Hepatic stellate cell (primary cell): ENCODE measurements around the gene ATP6V0D1.
"Not testable (repeated sequence)": the region's sequence is repeated elsewhere in the genome, so short reads cannot be mapped to it uniquely, and the experiment has no call there.

Experiments used
- DNase-seq: peaks from one replicate; pipeline ENCODE4 v3.0.0; 2011; ENCODE audit warnings: low spot score

ATP6V0D1 gene

GRCh38 chr16:67480833-67481560 is at the start of gene ATP6V0D1:
TSS of gene ATP6V0D1 (minus strand) at chr16:67481157. CDS start at chr16:67481086, 71 bp downstream.
- peak; percentile 99 for DNase-seq

- DNase-seq: peak; percentile 95
Observed at GRCh38 chr16:67530013-67530939, 49.3 kb upstream of the ATP6V0D1 start.

- DNase-seq: no peak
Observed at GRCh38 chr16:67529582-67530012, 48.6 kb upstream of the ATP6V0D1 start.

GRCh38 chr16:67528870-67529581 is 48.1 kb upstream of the ATP6V0D1 start:
- DNase-seq: peak; percentile 66

- DNase-seq: peak; percentile 78
Observed at GRCh38 chr16:67528222-67528869, 47.4 kb upstream of the ATP6V0D1 start, which contains the start of gene RIPOR1. TSS of gene RIPOR1 (plus strand) at chr16:67528829. CDS start at chr16:67538447, 9,618 bp downstream.

GRCh38 chr16:67526149-67526791 is 45.3 kb upstream of the ATP6V0D1 start:
- no peak for DNase-seq

- DNase-seq: peak; percentile 57
Observed at GRCh38 chr16:67525176-67525860, 44.4 kb upstream of the ATP6V0D1 start.

GRCh38 chr16:67521095-67521804 is 40.3 kb upstream of the ATP6V0D1 start:
- peak; percentile 96 for DNase-seq

- no peak for DNase-seq
Observed at GRCh38 chr16:67519242-67519641, 38.3 kb upstream of the ATP6V0D1 start.

GRCh38 chr16:67518676-67519075 is 37.7 kb upstream of the ATP6V0D1 start:
- DNase-seq: no peak

GRCh38 chr16:67517661-67518423 is 36.9 kb upstream of the ATP6V0D1 start:
- no peak for DNase-seq

GRCh38 chr16:67517155-67517445 is 36.1 kb upstream of the ATP6V0D1 start:
- no peak for DNase-seq

- DNase-seq: peak; percentile 78
Observed at GRCh38 chr16:67516296-67517154, 35.6 kb upstream of the ATP6V0D1 start.

- DNase-seq: peak; percentile 69
Observed at GRCh38 chr16:67514382-67514828, 33.4 kb upstream of the ATP6V0D1 start.

GRCh38 chr16:67513892-67514291 is 32.9 kb upstream of the ATP6V0D1 start:
- DNase-seq: not testable (repeated sequence)

GRCh38 chr16:67509016-67509415 is 28.1 kb upstream of the ATP6V0D1 start:
- no peak for DNase-seq

- no peak for DNase-seq
Observed at GRCh38 chr16:67506468-67506867, 25.5 kb upstream of the ATP6V0D1 start.
